HepG2 (cell line): Measurements from ENCODE around the gene OTOP3.

ENCODE experiments used
- CTCF ChIP-seq: sonication (generic); formaldehyde crosslinking; IDR thresholded peaks from 2 replicates; pipeline ENCODE4 v1.5.0; 2020; ENCODE audit warnings: mild to moderate bottlenecking, missing genetic modification reagents, moderate library complexity
- IRF2 ChIP-seq: IDR thresholded peaks from 2 replicates; pipeline ENCODE4 v1.6.1; 2018; ENCODE audit warnings: missing genetic modification reagents, missing compliant biosample characterization
- MED1 ChIP-seq: sonication (generic); formaldehyde crosslinking; IDR thresholded peaks from 2 replicates; pipeline ENCODE4 v1.4.0; 2020; ENCODE audit warnings: missing genetic modification reagents
- POLR2A ChIP-seq, 2 experiments: IDR thresholded peaks; 2 replicates each; pipeline ENCODE4 v1.6.1; 2011; ENCODE audit warnings: low read depth in 2 of 2, low read length in 2 of 2, mild to moderate bottlenecking in 1 of 2, moderate library complexity in 1 of 2; ENCODE audit not compliant: insufficient read depth in 1 of 2
- U2AF2 ChIP-seq: fragments of 200-400 bp; formaldehyde crosslinking; IDR thresholded peaks from 2 replicates; pipeline ENCODE4 v1.6.1; 2017; ENCODE audit warnings: low read depth, mild to moderate bottlenecking, low read length
- ZNF280B ChIP-seq: sonication (generic); formaldehyde crosslinking; IDR thresholded peaks from 2 replicates; pipeline ENCODE4 v1.5.0; 2020; ENCODE audit warnings: missing genetic modification reagents, mild to moderate bottlenecking, borderline replicate concordance
- TF ChIP-seq, protein P1 (sequence below): sonication (generic); formaldehyde crosslinking; IDR thresholded peaks from 2 replicates; pipeline ENCODE4 v1.4.0; 2020; ENCODE audit warnings: missing genetic modification reagents, borderline replicate concordance

DNA sequence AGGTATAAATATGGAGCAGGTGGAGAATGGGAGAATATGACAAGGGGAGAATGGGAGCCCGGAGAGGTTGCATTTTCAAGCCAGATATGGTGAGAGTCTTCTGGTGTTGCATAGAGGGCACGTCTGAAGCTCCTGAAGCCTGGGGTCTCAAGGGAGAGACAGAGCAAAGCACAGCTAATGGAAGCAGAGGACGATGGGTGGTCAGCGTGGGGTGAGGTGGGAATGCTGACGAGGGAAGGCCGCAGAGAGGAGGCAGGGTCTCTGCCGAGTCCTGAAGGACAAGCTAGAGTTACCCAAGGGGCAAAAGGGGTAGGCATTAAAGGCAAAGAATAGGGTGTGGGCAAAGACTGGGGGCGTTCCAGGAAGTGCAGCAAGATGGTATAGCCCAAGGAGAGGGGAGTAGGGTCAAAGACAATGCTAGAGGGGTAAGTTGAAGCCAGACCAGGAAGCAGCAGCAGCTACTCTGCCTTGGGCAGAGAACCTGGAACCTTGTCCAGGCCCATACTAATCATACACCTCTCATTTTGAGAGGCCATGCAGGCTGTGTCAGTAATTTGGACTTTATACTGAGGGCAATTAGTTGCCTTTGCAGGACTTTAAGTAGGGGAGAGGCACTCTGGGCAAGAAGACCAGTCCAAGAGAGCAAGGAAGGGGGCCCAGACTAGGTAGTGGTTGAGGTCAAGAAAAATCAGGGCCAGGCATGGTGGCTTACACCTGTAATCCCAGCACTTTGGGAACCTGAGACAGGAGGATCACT, 2.7 kb downstream of the OTOP3 start:
- TF ChIP-seq POLR2A (IDR thresholded peaks at IDR 0.05; ENCODE audit: insufficient read depth in 1 of 2, low read depth in 2 of 2, low read length in 2 of 2) = no peak
- TF ChIP-seq, protein P1, sequence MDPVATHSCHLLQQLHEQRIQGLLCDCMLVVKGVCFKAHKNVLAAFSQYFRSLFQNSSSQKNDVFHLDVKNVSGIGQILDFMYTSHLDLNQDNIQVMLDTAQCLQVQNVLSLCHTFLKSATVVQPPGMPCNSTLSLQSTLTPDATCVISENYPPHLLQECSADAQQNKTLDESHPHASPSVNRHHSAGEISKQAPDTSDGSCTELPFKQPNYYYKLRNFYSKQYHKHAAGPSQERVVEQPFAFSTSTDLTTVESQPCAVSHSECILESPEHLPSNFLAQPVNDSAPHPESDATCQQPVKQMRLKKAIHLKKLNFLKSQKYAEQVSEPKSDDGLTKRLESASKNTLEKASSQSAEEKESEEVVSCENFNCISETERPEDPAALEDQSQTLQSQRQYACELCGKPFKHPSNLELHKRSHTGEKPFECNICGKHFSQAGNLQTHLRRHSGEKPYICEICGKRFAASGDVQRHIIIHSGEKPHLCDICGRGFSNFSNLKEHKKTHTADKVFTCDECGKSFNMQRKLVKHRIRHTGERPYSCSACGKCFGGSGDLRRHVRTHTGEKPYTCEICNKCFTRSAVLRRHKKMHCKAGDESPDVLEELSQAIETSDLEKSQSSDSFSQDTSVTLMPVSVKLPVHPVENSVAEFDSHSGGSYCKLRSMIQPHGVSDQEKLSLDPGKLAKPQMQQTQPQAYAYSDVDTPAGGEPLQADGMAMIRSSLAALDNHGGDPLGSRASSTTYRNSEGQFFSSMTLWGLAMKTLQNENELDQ (CRISPR knock-in tag) = no peak
- TF ChIP-seq IRF2 = no peak
- TF ChIP-seq CTCF (CRISPR knock-in tag) = no peak
- no peak for TF ChIP-seq ZNF280B (CRISPR knock-in tag)
- no peak for TF ChIP-seq MED1 (CRISPR knock-in tag)
- TF ChIP-seq U2AF2 = no peak
